Stimulated activated naive CD8-positive, alpha-beta T cell treated with anti-CD3 and anti-CD28 coated beads, Interleukin-15, Interleukin-2, amounts not matched to agents 100 U/mL and 50 U/mL, for 24 hours (primary cell): ENCODE data around the gene ITPRID2.
"Not testable (repeated sequence)": the region's sequence is repeated elsewhere in the genome, so short reads cannot be mapped to it uniquely, and the experiment has no call there.

Experiments used
- ATAC-seq: fragments of 150-1000 bp; cut with Tn5 transposase; one replicate; pipeline ENCODE4 v1.10.0; 2021
- DNase-seq: peaks from one replicate; pipeline ENCODE4 v3.0.0; 2021

ITPRID2 gene

DNA sequence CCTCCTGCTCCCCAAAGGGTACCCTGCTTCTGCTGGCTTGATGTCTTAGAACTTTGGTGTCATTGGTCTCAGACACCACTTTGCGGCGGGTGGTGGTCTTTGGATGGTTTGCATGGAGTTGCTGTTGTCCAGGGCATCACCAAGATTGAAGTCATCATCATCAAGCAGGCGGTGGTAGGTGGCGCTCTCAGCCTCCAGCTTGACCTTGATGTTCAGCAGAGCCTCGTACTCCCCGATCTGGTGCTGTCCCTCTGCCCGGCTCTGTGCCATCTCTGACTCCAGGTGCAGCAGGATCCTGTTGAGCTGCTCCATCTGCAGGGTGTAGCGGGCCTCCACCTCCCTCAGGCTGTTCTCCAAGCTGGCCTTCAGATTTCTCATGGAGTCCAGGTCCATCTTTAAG lies 69.6 kb downstream of the ITPRID2 start:
- DNase-seq, ATAC-seq: not testable (repeated sequence)

DNA sequence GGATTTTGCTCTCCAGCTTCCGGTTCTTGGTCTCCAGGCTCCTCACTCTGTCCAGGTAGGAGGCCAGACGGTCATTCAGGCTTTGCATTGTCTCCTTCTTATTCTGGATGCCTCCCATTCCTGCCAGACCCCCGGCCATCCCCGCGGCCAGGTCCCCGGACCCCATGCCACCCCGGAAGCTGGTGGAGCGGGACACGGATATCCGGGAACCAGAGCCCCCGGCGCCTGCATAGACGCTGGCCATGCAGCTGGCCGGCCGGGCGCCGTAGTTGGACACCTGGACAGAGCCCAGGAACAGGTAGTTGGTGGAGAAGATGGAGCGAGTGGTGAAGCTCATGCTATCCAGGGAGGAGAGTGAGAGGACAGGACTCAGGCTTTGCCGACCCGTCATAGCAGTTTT lies 70.6 kb downstream of the ITPRID2 start:
- DNase-seq (no peak), ATAC-seq (no peak)

GRCh38 chr2:181970160-181970794 lies 78.7 kb downstream of the ITPRID2 start:
- ATAC-seq: no peak

DNA sequence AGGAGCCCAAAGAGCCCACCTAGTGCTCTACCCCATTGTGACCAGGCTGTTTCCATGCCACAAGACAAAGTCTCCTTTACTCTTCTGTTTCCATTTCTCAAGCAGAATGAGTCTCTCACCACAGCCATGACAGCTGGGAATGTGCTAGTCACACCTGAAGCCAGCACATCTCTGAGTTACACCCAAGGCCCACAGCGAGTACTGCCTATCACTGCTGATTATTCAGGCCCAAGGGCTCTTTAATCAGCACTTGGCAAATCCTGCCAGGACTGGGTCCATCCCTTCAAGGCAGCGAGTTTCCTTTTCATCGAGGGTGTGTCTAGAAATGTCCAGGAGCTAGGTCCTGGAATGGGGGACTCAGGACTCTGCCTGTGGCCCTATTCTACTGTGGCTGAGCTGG lies 79.5 kb downstream of the ITPRID2 start:
- DNase-seq (no peak), ATAC-seq (no peak)

More at GRCh38 chr2:181970160-181970794, 78.7 kb downstream of the ITPRID2 start:
- no peak for DNase-seq

DNA sequence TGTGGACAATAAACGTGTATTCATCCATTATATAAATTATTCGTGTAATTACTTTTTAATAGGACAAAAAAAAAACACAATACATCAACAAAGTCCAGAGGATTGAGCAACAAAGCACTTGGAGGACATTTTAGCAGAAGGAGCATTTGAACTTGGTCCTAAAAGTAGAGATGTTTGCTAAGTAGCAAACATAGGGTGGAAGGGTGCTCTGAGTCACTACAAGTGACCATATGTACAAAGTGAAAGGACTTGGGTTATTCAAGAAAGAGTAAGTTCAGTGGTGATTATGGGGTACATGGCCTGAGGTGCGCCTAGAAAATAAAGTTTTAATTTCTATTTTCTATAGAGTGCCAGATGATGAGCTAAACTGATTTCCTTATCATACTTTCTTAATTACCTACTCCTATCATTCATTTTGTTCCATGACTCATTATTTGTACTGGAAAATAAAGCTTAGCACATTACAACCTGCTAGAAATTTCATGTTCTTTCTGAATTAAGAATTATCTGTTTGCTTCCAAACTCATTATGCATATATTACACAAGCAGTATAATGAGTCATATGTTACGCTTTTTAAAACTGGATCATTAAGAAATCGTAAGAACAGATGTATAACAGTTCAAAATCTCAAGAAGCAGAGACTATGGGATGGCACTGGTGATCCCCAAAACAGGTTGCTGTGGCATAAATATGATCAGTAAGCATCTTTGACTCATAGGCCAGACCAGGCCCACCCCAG lies 81.1 kb downstream of the ITPRID2 start:
- DNase-seq (no peak), ATAC-seq (no peak)

DNA sequence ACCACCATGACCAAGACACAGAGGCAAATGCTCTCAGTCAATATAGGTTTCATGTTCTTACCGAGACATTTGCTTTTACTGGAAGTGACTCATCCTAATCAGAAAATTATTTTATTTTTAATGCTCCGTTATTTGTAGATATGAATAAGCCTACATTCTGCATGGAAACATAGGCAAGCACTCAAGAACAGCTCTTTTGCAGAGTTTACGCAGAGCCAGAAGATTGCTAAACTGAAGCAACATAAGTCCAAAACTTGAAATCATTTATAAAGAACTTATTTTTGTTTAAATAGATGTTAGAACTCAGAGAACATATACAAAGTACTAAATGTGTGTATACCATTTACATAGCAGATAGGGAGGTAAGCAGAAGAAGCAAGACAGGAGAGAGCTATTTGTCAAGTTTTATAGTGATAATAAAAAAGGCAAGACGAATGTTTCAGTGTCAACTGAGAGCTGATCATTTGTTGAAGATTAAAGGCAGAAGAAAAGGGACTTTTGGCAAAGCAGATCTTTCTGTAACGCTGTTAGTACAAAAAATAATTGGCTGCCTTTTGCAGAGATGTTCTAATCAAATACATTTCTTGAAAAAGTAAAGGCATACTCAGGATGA lies 81.7 kb downstream of the ITPRID2 start:
- ATAC-seq (no peak), DNase-seq (no peak)

DNA sequence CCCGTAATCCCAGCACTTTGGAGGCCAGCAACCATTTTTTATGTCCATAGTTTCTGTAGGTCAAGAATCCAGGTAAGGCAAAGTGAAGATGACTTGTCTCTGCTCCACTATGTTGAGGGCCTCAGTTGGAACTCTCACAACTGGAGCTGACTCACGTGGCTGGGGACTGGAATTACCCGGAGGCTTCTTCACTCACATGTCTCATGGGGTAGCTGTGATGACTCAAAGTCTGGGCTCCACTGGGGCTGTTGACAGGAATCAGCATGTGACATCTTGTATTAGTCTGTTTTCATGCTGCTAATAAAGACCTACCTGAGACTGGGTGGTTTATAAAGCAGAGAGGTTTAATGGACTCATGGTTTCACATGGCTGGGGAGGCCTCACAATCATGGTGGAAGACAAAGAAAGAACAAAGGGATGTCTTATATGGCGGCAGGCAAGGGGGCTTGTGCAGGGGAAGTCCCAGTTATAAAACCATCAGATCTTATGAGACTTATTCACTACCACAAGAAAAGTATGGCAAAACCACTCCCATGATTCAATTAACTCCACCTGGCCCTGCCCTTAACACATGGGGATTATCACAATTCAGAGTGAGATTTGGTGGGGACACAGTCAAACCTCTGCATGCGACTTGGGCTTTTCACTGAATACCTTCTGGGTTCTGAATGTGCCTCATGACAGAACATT lies 86.3 kb downstream of the ITPRID2 start:
- DNase-seq (peak; percentile 23), ATAC-seq (peak; percentile 77)

GRCh38 chr2:181978351-181979150 lies 87.0 kb downstream of the ITPRID2 start:
- ATAC-seq (peak; percentile 65), DNase-seq (no peak)
